Skeletal muscle satellite cell (primary cell): ENCODE data around the gene RNU6-7. TPM values are rescaled to one million over a fixed set of nuclear protein-coding genes. Genes with fewer than 3 reads are reported as not detected.

ENCODE experiments used
- H3K27me3 ChIP-seq: 2 replicates; pipeline ENCODE4 v1.7.0; 2013; ENCODE audit warnings: low read length; ENCODE audit not compliant: control insufficient read depth, insufficient read depth
- H3K36me3 ChIP-seq: 2 replicates; pipeline ENCODE4 v1.7.0; 2013; ENCODE audit warnings: mild to moderate bottlenecking, control low read depth, low read length; ENCODE audit not compliant: insufficient read depth
- H3K4me1 ChIP-seq: 2 replicates; pipeline ENCODE4 v1.7.0; 2013; ENCODE audit warnings: low read length; ENCODE audit not compliant: control insufficient read depth, insufficient read depth
- H3K4me2 ChIP-seq: 2 replicates; pipeline ENCODE4 v1.7.0; 2013; ENCODE audit warnings: mild to moderate bottlenecking, low read length
- H3K4me3 ChIP-seq: 2 replicates; pipeline ENCODE4 v1.7.0; 2013; ENCODE audit warnings: low read length
- H3K9ac ChIP-seq: 2 replicates; pipeline ENCODE4 v1.7.0; 2013; ENCODE audit warnings: mild to moderate bottlenecking, low read depth, low read length, moderate library complexity
- H3K9me3 ChIP-seq: replicated peaks from 2 replicates; pipeline ENCODE4 v1.7.0; 2013; ENCODE audit warnings: mild to moderate bottlenecking, control low read depth, low read length
- total RNA-seq: library from RNA; depleted of rRNA; stranded (reverse); fragments of >200 nt; gene quantifications from 2 replicates; pipeline ENCODE4 v1.2.3, GENCODE V29; 2012; rRNA removed

RNU6-7 gene
- not detected in 2 replicates for total RNA-seq

DNA sequence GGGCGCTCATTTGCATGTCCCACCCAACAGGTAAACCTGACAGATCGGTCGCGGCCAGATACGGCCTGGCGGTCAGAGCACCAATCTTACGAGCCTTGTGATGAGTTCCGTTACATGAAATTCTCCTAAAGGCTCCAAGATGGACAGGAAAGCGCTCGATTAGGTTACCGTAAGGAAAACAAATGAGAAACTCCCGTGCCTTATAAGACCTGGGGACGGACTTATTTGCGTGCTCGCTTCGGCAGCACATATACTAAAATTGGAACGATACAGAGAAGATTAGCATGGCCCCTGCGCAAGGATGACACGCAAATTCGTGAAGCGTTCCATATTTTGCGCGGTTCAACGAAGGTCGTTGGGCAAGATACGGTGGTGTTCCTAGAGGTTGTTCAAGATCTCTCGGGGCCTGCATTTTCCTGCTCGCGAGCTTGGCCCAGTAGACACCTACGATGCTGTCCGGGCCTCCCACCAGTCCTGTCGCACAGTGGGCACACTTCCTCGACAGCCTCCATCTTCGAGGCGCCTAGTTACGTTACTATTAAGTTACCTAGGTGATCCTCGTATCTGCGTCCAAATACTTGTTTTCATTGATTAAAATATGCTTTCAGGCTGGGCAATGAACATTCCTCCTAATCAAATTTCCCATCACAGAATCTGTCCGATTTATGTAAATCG lies at the start of gene RNU6-7:
Gene RNU6-7 (plus strand): TSS at position 230 of the 675 bp plus-strand sequence.
- H3K4me1 ChIP-seq = peaks cover 22% of the 10 kb centered on the region
- H3K9me3 ChIP-seq = no peaks in the 10 kb centered on the region
- peak within 1 kb of the TSS; percentile 63 for H3K9ac ChIP-seq
- H3K27me3 ChIP-seq = peaks cover 5% of the 10 kb centered on the region
- H3K36me3 ChIP-seq = no peaks in the 10 kb centered on the region
- H3K4me3 ChIP-seq = peak within 1 kb of the TSS; percentile 71
- H3K4me2 ChIP-seq = peak within 1 kb of the TSS; percentile 97

DNA sequence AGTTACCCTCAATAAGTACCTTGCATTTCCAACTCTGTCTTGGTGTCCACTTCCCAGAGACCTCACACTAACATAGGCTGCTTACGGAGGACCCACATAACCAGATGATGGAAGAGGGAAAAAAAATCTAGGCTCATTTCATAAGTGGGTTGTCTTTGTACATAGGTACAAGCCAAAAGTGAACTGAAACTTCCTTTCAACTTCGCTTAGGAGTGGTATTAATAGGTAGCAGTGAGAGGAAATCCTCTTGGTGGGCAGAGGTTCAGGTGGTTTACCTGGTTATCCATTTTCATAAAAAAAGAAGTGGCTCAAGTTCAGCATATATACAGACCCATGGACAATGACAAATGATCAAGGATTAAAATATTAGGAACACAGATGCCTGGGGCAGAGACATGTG lies 35.8 kb upstream of the RNU6-7 start:
- no peak overlapping the region for H3K4me3 ChIP-seq
- no peaks in the 10 kb centered on the region for H3K9me3 ChIP-seq
- no peaks in the 10 kb centered on the region for H3K27me3 ChIP-seq
- H3K9ac ChIP-seq = no peak overlapping the region
- no peaks in the 10 kb centered on the region for H3K36me3 ChIP-seq
- no peak overlapping the region for H3K4me2 ChIP-seq
- no peaks in the 10 kb centered on the region for H3K4me1 ChIP-seq

DNA sequence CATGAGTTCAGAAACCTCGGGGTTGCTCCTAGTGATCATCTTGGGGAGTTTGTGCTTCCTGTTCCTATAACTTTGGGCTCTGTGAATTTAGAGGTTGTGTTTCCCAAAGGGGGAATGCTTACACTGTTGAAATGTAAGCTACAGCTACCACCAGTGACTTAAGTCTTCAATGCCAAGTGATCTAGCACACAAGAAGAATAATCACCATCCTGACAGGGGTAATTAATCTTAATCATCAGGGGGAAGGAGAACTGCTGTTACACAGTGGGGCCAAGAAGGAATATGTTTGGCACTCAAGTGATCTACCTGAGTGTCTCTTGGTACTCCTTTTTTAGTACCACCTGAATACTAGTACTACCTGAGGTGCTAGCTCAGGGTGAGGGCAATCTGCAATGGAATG lies 34.9 kb upstream of the RNU6-7 start:
- H3K4me3 ChIP-seq = no peak overlapping the region
- H3K9ac ChIP-seq = no peak overlapping the region
- H3K27me3 ChIP-seq = no peaks in the 10 kb centered on the region
- no peak overlapping the region for H3K4me2 ChIP-seq
- no peaks in the 10 kb centered on the region for H3K4me1 ChIP-seq
- no peaks in the 10 kb centered on the region for H3K36me3 ChIP-seq
- H3K9me3 ChIP-seq = no peaks in the 10 kb centered on the region

DNA sequence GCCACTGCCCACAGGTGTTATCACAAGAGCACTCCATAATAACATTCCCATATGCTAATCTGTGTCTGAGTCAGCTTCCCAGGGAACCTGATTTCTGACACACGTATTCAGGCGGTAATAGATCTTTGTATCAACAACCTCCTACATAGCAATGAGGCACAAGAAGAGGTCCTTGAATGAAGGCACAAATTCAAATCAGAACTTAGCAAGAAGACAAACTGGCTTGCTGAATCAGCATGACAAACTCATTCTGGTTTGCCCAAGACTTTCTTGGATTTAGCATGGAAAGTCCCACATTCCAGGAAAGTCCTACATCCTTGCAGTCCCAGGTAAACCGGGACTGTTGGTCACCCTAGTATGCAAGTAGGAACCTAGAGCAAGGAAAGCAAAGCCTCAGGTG lies 33.9 kb upstream of the RNU6-7 start:
- H3K4me1 ChIP-seq = no peaks in the 10 kb centered on the region
- H3K4me3 ChIP-seq = no peak overlapping the region
- no peaks in the 10 kb centered on the region for H3K36me3 ChIP-seq
- no peaks in the 10 kb centered on the region for H3K27me3 ChIP-seq
- H3K9ac ChIP-seq = no peak overlapping the region
- H3K9me3 ChIP-seq = no peaks in the 10 kb centered on the region
- no peak overlapping the region for H3K4me2 ChIP-seq

DNA sequence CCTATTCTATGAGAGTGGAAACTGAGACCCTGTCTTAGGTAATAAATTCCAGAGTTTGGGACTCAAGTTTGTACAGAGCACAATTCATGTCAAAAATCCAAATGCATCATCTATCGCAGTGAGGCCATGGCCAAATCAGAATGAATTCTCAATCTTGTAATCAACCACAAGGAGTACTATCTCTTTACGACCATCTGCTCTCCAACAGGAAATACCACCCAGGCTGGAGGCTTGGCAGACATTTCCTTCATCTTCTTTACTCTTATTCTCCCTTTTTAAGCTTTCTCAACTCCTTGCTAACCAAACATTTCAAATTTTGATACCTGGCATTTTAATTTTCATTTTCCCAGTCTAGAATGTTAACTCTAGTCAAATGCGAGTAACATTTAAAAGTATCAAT lies 32.7 kb upstream of the RNU6-7 start:
- H3K4me3 ChIP-seq = no peak overlapping the region
- H3K36me3 ChIP-seq = no peaks in the 10 kb centered on the region
- no peaks in the 10 kb centered on the region for H3K9me3 ChIP-seq
- no peaks in the 10 kb centered on the region for H3K27me3 ChIP-seq
- no peaks in the 10 kb centered on the region for H3K4me1 ChIP-seq
- no peak overlapping the region for H3K9ac ChIP-seq
- H3K4me2 ChIP-seq = no peak overlapping the region

DNA sequence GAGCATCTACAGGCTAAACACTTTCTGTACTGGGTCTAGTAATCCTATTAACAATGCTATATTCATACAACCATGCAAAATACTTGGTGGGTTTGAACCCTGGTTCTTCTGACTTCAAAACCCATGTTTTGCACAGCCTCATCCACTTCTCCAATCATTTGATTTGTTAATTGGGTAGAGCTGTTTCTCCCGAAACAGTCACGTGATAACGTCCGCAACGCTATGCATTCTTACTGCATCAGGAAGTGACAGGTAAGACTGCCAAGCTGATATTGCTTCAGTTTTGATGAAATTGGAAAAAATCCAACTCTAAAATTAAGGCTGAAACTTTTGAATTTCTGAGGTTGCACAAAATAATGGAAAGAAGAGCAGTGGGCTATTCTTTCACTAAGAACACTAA lies 30.4 kb upstream of the RNU6-7 start:
- no peak overlapping the region for H3K4me3 ChIP-seq
- H3K9me3 ChIP-seq = no peaks in the 10 kb centered on the region
- H3K27me3 ChIP-seq = no peaks in the 10 kb centered on the region
- H3K9ac ChIP-seq = no peak overlapping the region
- H3K4me2 ChIP-seq = no peak overlapping the region
- no peaks in the 10 kb centered on the region for H3K4me1 ChIP-seq
- H3K36me3 ChIP-seq = no peaks in the 10 kb centered on the region

DNA sequence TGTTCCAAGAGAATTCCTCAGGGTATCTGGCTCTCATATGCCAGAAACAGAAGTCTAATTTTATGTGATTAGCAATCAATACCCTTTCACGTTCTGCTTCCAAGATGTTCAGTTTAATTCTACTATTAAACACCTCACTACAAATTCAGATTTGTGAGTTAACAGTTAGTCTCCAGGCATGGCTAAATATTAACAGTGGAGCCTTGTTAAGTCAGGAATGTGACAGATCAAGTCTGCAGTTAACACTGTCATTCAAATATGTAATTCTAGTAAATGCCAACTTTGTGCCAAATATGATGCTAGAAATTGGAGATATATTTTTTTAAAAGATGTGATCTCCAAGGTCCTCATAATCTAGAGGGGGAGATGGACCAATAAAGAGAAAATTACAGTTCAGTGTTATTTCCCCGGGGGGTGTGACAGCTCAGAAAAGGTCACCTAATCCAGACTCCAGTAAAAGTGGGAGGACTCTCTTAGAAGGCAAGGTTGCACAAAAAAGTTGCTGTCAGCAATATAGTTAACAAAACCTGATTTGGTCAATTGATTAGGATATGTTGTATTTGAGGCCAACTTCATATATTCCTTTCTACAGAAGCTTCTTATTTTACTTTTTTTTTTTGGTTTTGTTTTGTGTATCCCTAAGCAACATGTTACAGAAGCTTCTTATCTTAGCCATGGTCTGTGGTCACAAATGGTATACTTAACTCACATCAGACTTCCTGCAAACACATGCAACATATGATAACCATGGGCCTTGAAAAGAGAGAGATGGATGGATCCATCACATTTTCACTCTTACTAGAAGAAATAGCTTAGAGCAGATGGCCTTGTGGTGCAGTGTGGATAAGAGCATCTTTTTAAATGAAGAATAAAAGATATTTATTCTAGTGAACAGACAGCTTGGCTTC lies 18.4 kb upstream of the RNU6-7 start:
- Histone ChIP-seq H3K4me2 (no peak overlapping the region), H3K4me3 (no peak overlapping the region), H3K36me3 (no peaks in the 10 kb centered on the region), H3K27me3 (peaks cover 3% of the 10 kb centered on the region), H3K9me3 (peaks cover 2% of the 10 kb centered on the region), H3K4me1 (no peaks in the 10 kb centered on the region), H3K9ac (no peak overlapping the region)

DNA sequence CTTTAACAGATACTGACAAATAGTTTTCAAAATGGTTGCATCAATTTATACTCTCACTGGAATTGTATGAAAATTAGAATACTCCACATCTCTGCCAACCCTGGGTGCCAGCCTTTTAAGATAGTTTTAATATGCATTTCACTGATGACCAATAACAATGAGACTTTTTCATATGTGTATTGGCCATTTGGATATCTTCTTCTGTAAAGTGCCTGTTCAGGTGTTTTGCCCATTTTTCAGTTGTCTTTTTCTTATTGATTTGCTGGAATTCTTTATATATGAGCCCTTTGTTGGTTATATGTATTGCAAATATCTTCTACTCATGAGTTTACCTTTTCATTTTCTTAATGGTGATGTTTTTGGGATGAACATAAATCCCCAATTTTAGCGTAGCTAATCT lies 16.7 kb upstream of the RNU6-7 start:
- no peaks in the 10 kb centered on the region for H3K36me3 ChIP-seq
- H3K9me3 ChIP-seq = no peaks in the 10 kb centered on the region
- H3K4me1 ChIP-seq = no peaks in the 10 kb centered on the region
- H3K4me3 ChIP-seq = no peak overlapping the region
- H3K27me3 ChIP-seq = peaks cover 3% of the 10 kb centered on the region
- H3K9ac ChIP-seq = no peak overlapping the region
- H3K4me2 ChIP-seq = no peak overlapping the region

DNA sequence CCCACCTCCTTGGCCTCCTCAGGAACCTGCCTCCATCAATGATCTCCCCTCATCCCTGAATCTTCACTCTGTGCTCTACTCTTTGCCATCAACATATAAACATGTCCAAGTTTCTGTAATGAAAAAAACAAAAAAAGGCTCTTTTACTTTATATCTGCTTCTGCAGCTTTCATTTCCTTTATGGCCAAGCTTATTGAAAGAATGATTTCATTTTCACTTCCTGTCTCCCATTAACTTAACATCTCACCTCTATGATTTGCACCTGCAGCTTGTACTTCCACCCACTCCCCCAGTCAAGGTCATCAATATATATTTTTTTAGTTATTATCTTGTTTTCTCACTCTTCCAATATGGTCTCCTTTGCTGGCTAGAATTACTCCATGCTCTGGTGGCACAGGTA lies 15.6 kb upstream of the RNU6-7 start:
- H3K9ac ChIP-seq = no peak overlapping the region
- no peak overlapping the region for H3K4me3 ChIP-seq
- no peaks in the 10 kb centered on the region for H3K9me3 ChIP-seq
- no peaks in the 10 kb centered on the region for H3K36me3 ChIP-seq
- H3K4me1 ChIP-seq = no peaks in the 10 kb centered on the region
- H3K4me2 ChIP-seq = no peak overlapping the region
- H3K27me3 ChIP-seq = no peaks in the 10 kb centered on the region

DNA sequence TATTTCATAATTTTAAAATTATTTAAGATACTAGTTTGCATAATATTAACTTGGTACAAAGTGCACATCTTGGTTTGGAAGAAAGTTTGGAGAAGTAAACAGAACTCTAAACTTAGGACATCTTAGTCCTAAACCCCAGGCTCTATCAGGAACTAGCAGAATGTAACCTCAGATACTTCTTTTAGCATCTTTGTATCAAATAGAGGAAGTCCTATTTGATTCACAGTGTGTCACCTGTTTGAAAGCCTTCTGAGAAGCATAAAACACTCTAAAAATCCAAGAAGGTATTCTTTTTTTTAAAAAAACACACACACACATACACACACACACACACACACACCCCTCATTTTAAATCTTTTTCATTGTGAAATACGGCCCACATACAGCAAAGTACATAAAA lies 12.0 kb upstream of the RNU6-7 start:
- Histone ChIP-seq H3K36me3 (no peaks in the 10 kb centered on the region), H3K4me2 (no peak overlapping the region)

DNA sequence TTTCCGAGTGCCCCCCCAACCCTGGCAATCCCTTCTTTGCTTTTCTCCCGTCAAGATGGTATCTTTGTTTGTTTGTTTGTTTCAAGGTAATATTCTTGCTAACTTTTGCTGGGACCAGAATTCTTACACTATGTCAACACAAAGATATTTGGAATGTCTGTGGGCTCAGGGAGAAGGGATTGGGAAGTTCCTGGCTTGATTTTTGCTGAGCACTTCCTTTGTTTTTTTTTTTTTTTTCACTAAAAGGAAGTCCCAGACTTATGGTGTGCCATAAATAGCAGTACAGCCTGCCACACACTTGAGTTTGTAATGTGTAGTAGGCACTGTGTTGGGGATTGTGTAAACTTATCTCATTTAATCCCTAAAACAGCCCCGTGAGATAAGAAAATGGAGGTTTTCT lies 11.2 kb upstream of the RNU6-7 start:
- Histone ChIP-seq H3K9ac (no peak overlapping the region), H3K4me3 (no peak overlapping the region), H3K4me1 (no peaks in the 10 kb centered on the region), H3K4me2 (no peak overlapping the region), H3K9me3 (no peaks in the 10 kb centered on the region), H3K27me3 (peaks cover 4% of the 10 kb centered on the region), H3K36me3 (no peaks in the 10 kb centered on the region)

More for the DNA sequence above, 12.0 kb upstream of the RNU6-7 start:
- Histone ChIP-seq H3K4me1 (no peaks in the 10 kb centered on the region), H3K4me3 (no peak overlapping the region), H3K27me3 (no peaks in the 10 kb centered on the region), H3K9me3 (no peaks in the 10 kb centered on the region), H3K9ac (no peak overlapping the region)
